Pancreas (tissue), 10 donors: ENCODE results near the gene TMEM132C. TPM values are rescaled to one million over a fixed set of nuclear protein-coding genes. Genes with fewer than 3 reads are reported as not detected.

Experiments
- ATAC-seq, 4 donors: fragments of 200-7000 bp; cut with Tn5 transposase; one replicate each; pipeline versions ENCODE4 v1.8.0 to v1.9.1; 2020; ENCODE audit warnings: mild to moderate bottlenecking in 4 of 4, moderate library complexity in 4 of 4
- DNase-seq, 6 donors: peaks; one replicate each; pipeline ENCODE4 v3.0.0-alpha.2; 2020
- FAIRE-seq: peaks from 2 replicates; lab custom pipeline; 2012; peaks lifted over from hg19 to GRCh38; lab: Jason Lieb, UNC
- H3K27ac ChIP-seq, 4 donors: fragments of 200-600 bp; sonication (generic); 1 replicate in 3 of 4; 2 replicates in 1 of 4; pipeline versions ENCODE4 v1.5.0 to v1.8.0; 2020
- H3K27me3 ChIP-seq, 4 donors: fragments of 200-600 bp; one replicate each; pipeline ENCODE4 v1.8.0; 2021
- H3K36me3 ChIP-seq, 3 donors: fragments of 200-600 bp; sonication (generic) in 1 of 3; one replicate each; pipeline versions ENCODE4 v1.5.0 to v1.8.0; 2020 to 2021
- H3K4me1 ChIP-seq, 3 donors: fragments of 200-600 bp; one replicate each; pipeline ENCODE4 v1.8.0; 2021
- H3K4me3 ChIP-seq, 4 donors: fragments of 200-600 bp; sonication (generic) in 2 of 4; one replicate each; pipeline versions ENCODE4 v1.5.0 to v1.8.0; 2020 to 2021
- H3K9me3 ChIP-seq, 4 donors: fragments of 200-600 bp; one replicate each; pipeline ENCODE4 v1.8.0; 2021
- CTCF ChIP-seq, 4 donors: fragments of 200-600 bp; sonication (generic) in 3 of 4; IDR thresholded peaks; one replicate each; pipeline versions ENCODE4 v1.5.0 to v1.8.0; 2021; ENCODE audit warnings: antibody characterized with exemption in 4 of 4
- WGBS, 2 donors: extraction: QIAGEN DNeasy Blood & Tissue Kit; methylation state at CpG; one replicate each; pipeline ENCODE4 v1.1.7; 2013; 5-methylcytosine and 5-hydroxymethylcytosine counted together
- intact Hi-C, 3 donors: fragments of 100-400 bp; cut with DNase I; formaldehyde crosslinking; loops; one replicate each; pipeline versions ENCODE4 v1.11.1 to v1.14.2; 2022
- polyA plus RNA-seq, 2 donors: library from polyadenylated mRNA; stranded (reverse); fragments of 200-250 nt; gene quantifications; one replicate each; pipeline ENCODE4 v1.2.3, GENCODE V29; 2013
- total RNA-seq, 6 donors: library from RNA; stranded (reverse); fragmentation: NEBNext Ultra II Directional in 4 of 6; extraction: Animal tissue kit (Norgen Biotek cat#: 25700) in 4 of 6; gene quantifications; one replicate each; pipeline versions ENCODE4 v1.2.1 to v1.2.4, GENCODE V29; 2021 to 2023
- donor health status: healthy with polysubstance abuse.
- donor health status: DM: no; HTN: no; CAD: no; lungs with moderate emphysema.
- donor health status: DM: no; HTN: no; CAD: no.
- donor health status: control.
- donor health status: control.
- donor health status: Bipolar disorder and iron deficiency.
- donor health status: DM: yes; HTN: yes; CAD: no.
- donor health status: DM: no; HTN: no; CAD: no.
- donor health status: DM: no; HTN: no; CAD: no.
- donor health status: DM: yes; HTN: yes; CAD: no.

Gene TMEM132C
- total and polyA plus RNA-seq, 8 donors, result 0.63 to 5.8 (median 3.1) TPM

DNA sequence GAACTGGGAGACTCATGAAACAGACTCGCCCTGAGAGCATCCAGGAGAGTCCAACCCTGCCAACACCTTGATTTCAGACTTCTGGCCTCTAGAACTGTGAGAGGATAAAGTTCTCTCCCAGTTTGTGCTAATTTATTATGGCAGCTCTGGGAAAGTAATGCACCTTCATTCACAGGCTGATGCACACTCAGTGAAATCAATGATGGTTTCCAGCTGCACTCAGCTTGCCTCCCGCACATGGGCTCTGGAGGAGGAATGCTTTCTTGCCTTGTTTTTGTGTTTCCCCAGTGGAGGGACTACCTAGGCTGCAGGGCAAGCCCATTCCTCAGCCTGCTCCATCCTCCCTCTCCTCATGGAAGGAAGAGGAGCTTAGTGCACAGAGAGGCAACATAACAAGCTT lies 45.7 kb downstream of the TMEM132C start:
- H3K9me3 ChIP-seq, result no peaks in the 10 kb centered on the region
- no peak overlapping the region for H3K27ac ChIP-seq
- no peak for TF ChIP-seq CTCF (IDR thresholded peaks at IDR 0.05)
- H3K4me1 ChIP-seq, result peaks cover 0 to 5% (median 0%) of the 10 kb centered on the region in 3 donors
- intact Hi-C loops, result no loop called here
- ATAC-seq, result no peak
- WGBS, 2 donors, result 42 to 60% methylated on average over 2 of the region's 2 CpGs
- DNase-seq, result no peak
- no peak overlapping the region for H3K4me3 ChIP-seq
- no peak for FAIRE-seq
- H3K27me3 ChIP-seq, result peaks cover 0 to 11% (median 0%) of the 10 kb centered on the region in 4 donors
- H3K36me3 ChIP-seq, result no peaks in the 10 kb centered on the region

DNA sequence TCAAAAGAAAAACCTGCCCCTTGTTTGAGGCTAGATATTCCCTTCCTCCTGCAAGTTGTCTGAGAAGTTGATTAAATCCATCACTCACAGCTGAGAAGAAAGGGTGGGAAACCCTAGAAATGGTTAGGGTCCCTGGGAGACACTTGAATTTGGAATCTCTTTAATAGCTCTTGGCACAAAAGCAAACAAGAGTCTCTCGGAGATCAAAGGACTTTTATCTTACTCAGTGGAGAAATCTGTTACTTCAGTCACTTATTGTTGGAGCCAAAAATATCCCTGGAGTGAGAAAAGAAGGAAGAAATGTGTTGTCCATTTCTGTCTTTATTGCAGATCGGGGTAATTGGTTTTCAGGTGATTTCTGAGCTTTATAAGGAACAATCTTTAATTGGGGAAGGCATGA lies 47.0 kb downstream of the TMEM132C start:
- H3K4me3 ChIP-seq, result no peak overlapping the region
- intact Hi-C loops, result no loop called here
- DNase-seq (no peak), FAIRE-seq (no peak), ATAC-seq (no peak)
- H3K27me3 ChIP-seq, result peaks cover 0 to 11% (median 0%) of the 10 kb centered on the region in 4 donors
- H3K4me1 ChIP-seq, result peaks cover 0 to 6% (median 0%) of the 10 kb centered on the region in 3 donors
- TF ChIP-seq CTCF (IDR thresholded peaks at IDR 0.05), result no peak
- H3K27ac ChIP-seq, result no peak overlapping the region
- WGBS, 2 donors, result 13 to 20% methylated on average over 2 of the region's 2 CpGs
- no peaks in the 10 kb centered on the region for H3K9me3 ChIP-seq
- H3K36me3 ChIP-seq, result no peaks in the 10 kb centered on the region

DNA sequence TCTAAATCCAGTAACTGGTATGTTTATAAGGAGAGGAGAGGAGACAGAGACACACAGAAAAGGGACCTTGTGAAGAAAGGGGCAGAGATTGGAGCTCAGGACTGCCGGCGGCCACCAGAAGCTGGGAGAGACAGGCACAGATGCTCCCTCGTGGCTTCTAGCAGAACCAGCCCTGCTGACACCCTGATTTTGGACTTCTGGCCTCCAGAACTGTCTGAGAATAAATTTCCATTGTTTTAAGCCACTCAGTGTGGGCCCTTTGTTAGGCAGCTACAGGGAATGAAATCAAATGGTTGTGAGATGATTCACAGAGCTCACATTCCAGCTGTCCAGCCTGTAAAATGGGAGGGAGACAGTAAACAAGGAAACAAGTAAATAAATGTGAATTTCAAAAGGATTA lies 47.6 kb downstream of the TMEM132C start:
- no peaks in the 10 kb centered on the region for H3K36me3 ChIP-seq
- no peak overlapping the region for H3K4me3 ChIP-seq
- H3K4me1 ChIP-seq, result peaks cover 0 to 6% (median 0%) of the 10 kb centered on the region in 3 donors
- FAIRE-seq (no peak), ATAC-seq (no peak), DNase-seq (no peak)
- no peak for TF ChIP-seq CTCF (IDR thresholded peaks at IDR 0.05)
- H3K27me3 ChIP-seq, result peaks cover 0 to 11% (median 0%) of the 10 kb centered on the region in 4 donors
- H3K9me3 ChIP-seq, result no peaks in the 10 kb centered on the region
- H3K27ac ChIP-seq, result no peak overlapping the region
- 68 to 73% methylated on average over 3 of the region's 3 CpGs for WGBS, 2 donors
- intact Hi-C loops, result no loop called here

DNA sequence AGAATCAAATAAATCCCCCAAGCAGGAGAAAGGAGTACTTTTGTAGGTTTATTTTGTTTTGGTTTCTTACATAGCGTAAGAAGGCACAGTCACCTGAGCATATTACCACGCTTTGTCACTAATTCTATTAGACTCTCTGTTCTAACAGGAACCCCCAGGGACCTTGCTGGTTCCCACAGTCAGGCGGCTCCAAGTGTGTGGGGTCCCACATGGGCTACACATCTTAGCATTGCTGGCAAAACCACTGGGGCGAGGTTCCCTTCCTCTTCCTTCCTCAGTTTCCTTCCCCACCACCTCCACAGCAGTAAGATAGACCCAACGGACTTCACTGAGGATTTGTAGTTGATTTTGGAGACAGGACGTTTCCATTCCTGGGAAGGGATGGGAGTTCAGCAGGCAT lies 49.1 kb downstream of the TMEM132C start:
- Histone ChIP-seq H3K27me3 (peaks cover 0 to 7% (median 0%) of the 10 kb centered on the region in 4 donors), H3K4me3 (no peak overlapping the region), H3K36me3 (no peaks in the 10 kb centered on the region), H3K4me1 (peaks cover 0 to 6% (median 0%) of the 10 kb centered on the region in 3 donors), H3K9me3 (no peaks in the 10 kb centered on the region), H3K27ac (no peak overlapping the region)
- DNase-seq (no peak), FAIRE-seq (no peak), ATAC-seq (no peak)
- WGBS, 2 donors, result 70 to 71% methylated on average over 6 of the region's 6 CpGs
- intact Hi-C loops, result no loop called here
- TF ChIP-seq CTCF (IDR thresholded peaks at IDR 0.05), result no peak

- DNase-seq (no peak), ATAC-seq (peak in 3 of 4 donors; percentile 36 to 63 (median 47)), FAIRE-seq (no peak)
- Histone ChIP-seq H3K27me3 (peaks cover 0 to 7% (median 0%) of the 10 kb centered on the region in 4 donors), H3K27ac (no peak overlapping the region), H3K36me3 (no peaks in the 10 kb centered on the region), H3K4me3 (no peak overlapping the region), H3K9me3 (no peaks in the 10 kb centered on the region), H3K4me1 (peaks cover 0 to 6% (median 0%) of the 10 kb centered on the region in 3 donors)
- intact Hi-C loops, result no loop called here
- WGBS, 2 donors, result 25 to 27% methylated on average over 4 of the region's 4 CpGs
- TF ChIP-seq CTCF (IDR thresholded peaks at IDR 0.05), result no peak
Observed at GRCh38 chr12:128316973-128317526, 50.1 kb downstream of the TMEM132C start.
